SK-N-SH (cell line): ENCODE measurements around the gene MRPL10. TPM values are rescaled to one million over a fixed set of nuclear protein-coding genes. Genes with fewer than 3 reads are reported as not detected.

Experiments used
- CTCF ChIA-PET: fragments of 300-600, 350-600 bp; formaldehyde crosslinking; extraction: SDS; loops from one replicate; lab custom pipeline; 2021; lab: Yijun Ruan, JAX
- POLR2A ChIA-PET: fragments of 350-600 bp; sonication (Branson Sonifier 250); formaldehyde crosslinking; extraction: SDS; loops from one replicate; lab custom pipeline; 2020; ENCODE audit warnings: antibody characterized with exemption, inconsistent platforms; lab: Yijun Ruan, JAX
- DNase-seq: peaks from one replicate; pipeline ENCODE4 v3.0.0; 2012
- H2AFZ ChIP-seq: fragments of 200-600 bp; sonication (generic); 2 replicates; pipeline ENCODE4 v1.8.1; 2016; ENCODE audit warnings: antibody characterized with exemption, mild to moderate bottlenecking, low read depth
- H3F3A ChIP-seq: fragments of 200-600 bp; sonication (generic); replicated peaks from 2 replicates; pipeline ENCODE3; 2016; ENCODE audit warnings: antibody characterized with exemption, mild to moderate bottlenecking; ENCODE audit not compliant: insufficient read depth
- H3K27ac ChIP-seq, 2 experiments: fragments of 200-500 bp in 1 of 2; fragments of 200-600 bp in 1 of 2; sonication (Bioruptor generic) in 1 of 2; sonication (generic), shearing (Covaris generic) in 1 of 2; 2 replicates each; pipeline versions ENCODE4 v1.5.1 to v1.6.1; 2014 to 2016; ENCODE audit warnings: low read depth in 2 of 2, inconsistent platforms in 1 of 2, low read length in 1 of 2, mild to moderate bottlenecking in 1 of 2, mixed read lengths in 1 of 2
- H3K27me3 ChIP-seq: fragments of 200-600 bp; sonication (generic), shearing (Covaris generic); 2 replicates; pipeline ENCODE4 v1.6.1; 2016; ENCODE audit warnings: mixed run types; ENCODE audit not compliant: insufficient read depth
- H3K36me3 ChIP-seq, 2 experiments: fragments of 200-500 bp in 1 of 2; fragments of 200-600 bp in 1 of 2; sonication (Bioruptor generic) in 1 of 2; sonication (generic) in 1 of 2; replicated peaks in 1 of 2; 2 replicates each; pipeline versions ENCODE3 to v1.5.1; 2014 to 2016; ENCODE audit warnings: low read length in 1 of 2, mild to moderate bottlenecking in 1 of 2; ENCODE audit not compliant: insufficient read depth in 2 of 2, control insufficient read depth in 1 of 2
- H3K4me1 ChIP-seq, 2 experiments: fragments of 200-500 bp in 1 of 2; fragments of 200-600 bp in 1 of 2; sonication (Bioruptor generic) in 1 of 2; sonication (generic), shearing (Covaris generic) in 1 of 2; 2 replicates each; pipeline versions ENCODE4 v1.5.1 to v1.6.1; 2014 to 2016; ENCODE audit warnings: low read depth in 1 of 2, low read length in 1 of 2, mixed run types in 1 of 2; ENCODE audit not compliant: insufficient read depth in 2 of 2, control insufficient read depth in 1 of 2
- H3K4me2 ChIP-seq: fragments of 200-600 bp; sonication (generic), shearing (Covaris generic); 2 replicates; pipeline ENCODE4 v1.6.1; 2017; ENCODE audit warnings: mixed run types
- H3K4me3 ChIP-seq, 2 experiments: fragments of 200-500 bp in 1 of 2; fragments of 200-600 bp in 1 of 2; sonication (Bioruptor generic) in 1 of 2; sonication (generic), shearing (Covaris generic) in 1 of 2; 2 replicates each; pipeline versions ENCODE4 v1.5.1 to v1.8.1; 2014 to 2016; ENCODE audit warnings: low read depth in 2 of 2, inconsistent platforms in 1 of 2, low read length in 1 of 2, mild to moderate bottlenecking in 1 of 2, mixed read lengths in 1 of 2, moderate library complexity in 1 of 2
- H3K79me2 ChIP-seq: fragments of 200-600 bp; sonication (generic); 2 replicates; pipeline ENCODE4 v1.8.1; 2017; ENCODE audit warnings: mild to moderate bottlenecking; ENCODE audit not compliant: insufficient read depth
- H3K9ac ChIP-seq: fragments of 200-600 bp; sonication (generic); 2 replicates; pipeline ENCODE4 v1.6.1; 2017; ENCODE audit warnings: mixed run types
- H3K9me2 ChIP-seq: fragments of 200-600 bp; sonication (generic); 2 replicates; pipeline ENCODE4 v1.6.1; 2017; ENCODE audit warnings: mixed run types
- H3K9me3 ChIP-seq: fragments of 200-600 bp; sonication (generic); 2 replicates; pipeline ENCODE4 v1.6.1; 2017; ENCODE audit warnings: mixed run types, mild to moderate bottlenecking, moderate library complexity
- H4K20me1 ChIP-seq: fragments of 200-600 bp; sonication (generic); 2 replicates; pipeline ENCODE4 v1.6.1; 2017; ENCODE audit warnings: mild to moderate bottlenecking, mixed run types; ENCODE audit not compliant: insufficient read depth
- CHD2 ChIP-seq: fragments of 150-350 bp; IDR thresholded peaks from 2 replicates; pipeline ENCODE4 v1.6.1; 2018; ENCODE audit warnings: low read length; ENCODE audit not compliant: partially characterized antibody
- FOXJ3 ChIP-seq: sonication (generic); formaldehyde crosslinking; IDR thresholded peaks from 2 replicates; pipeline ENCODE4 v1.5.1; 2020; ENCODE audit warnings: mild to moderate bottlenecking, missing genetic modification reagents
- FOXM1 ChIP-seq: IDR thresholded peaks from 2 replicates; pipeline ENCODE4 v1.4.0; 2012; ENCODE audit warnings: low read depth, mild to moderate bottlenecking
- GABPA ChIP-seq: IDR thresholded peaks from 2 replicates; pipeline ENCODE4 v1.4.0; 2012; ENCODE audit warnings: low read depth, mild to moderate bottlenecking
- MAX ChIP-seq: IDR thresholded peaks from 2 replicates; pipeline ENCODE4 v1.4.0; 2012; ENCODE audit warnings: low read depth
- MEF2A ChIP-seq: IDR thresholded peaks from 2 replicates; pipeline ENCODE4 v1.4.0; 2012; ENCODE audit warnings: low read depth, borderline replicate concordance
- MXI1 ChIP-seq: IDR thresholded peaks from 2 replicates; pipeline ENCODE4 v1.6.1; 2012; ENCODE audit warnings: mild to moderate bottlenecking, low read depth, low read length, improper control_type of control experiment
- NFIC ChIP-seq: IDR thresholded peaks from 2 replicates; pipeline ENCODE4 v1.4.0; 2012; ENCODE audit warnings: borderline replicate concordance
- RAD21 ChIP-seq: IDR thresholded peaks from 2 replicates; pipeline ENCODE4 v1.6.1; 2012; ENCODE audit warnings: mild to moderate bottlenecking, low read length
- RCOR1 ChIP-seq: fragments of 150-350 bp; IDR thresholded peaks from 2 replicates; pipeline ENCODE4 v1.6.1; 2017; ENCODE audit warnings: antibody characterized with exemption, low read length
- RFX5 ChIP-seq: IDR thresholded peaks from 2 replicates; pipeline ENCODE4 v1.6.1; 2012; ENCODE audit warnings: mild to moderate bottlenecking, improper control_type of control experiment, low read length
- RXRA ChIP-seq: IDR thresholded peaks from 2 replicates; pipeline ENCODE4 v1.4.0; 2012; ENCODE audit warnings: low read depth, mild to moderate bottlenecking, borderline replicate concordance
- SMC3 ChIP-seq: IDR thresholded peaks from 2 replicates; pipeline ENCODE4 v1.6.1; 2012; ENCODE audit warnings: low read depth, low read length, improper control_type of control experiment
- YY1 ChIP-seq: IDR thresholded peaks from 2 replicates; pipeline ENCODE4 v1.4.0; 2012; ENCODE audit warnings: low read depth, mild to moderate bottlenecking
- WGBS: methylation state at CpG from one replicate; pipeline ENCODE4 v1.1.6; 2017; ENCODE audit warnings: low lambda C conversion rate; 5-methylcytosine and 5-hydroxymethylcytosine counted together
- polyA plus RNA-seq, 3 experiments: library from polyadenylated mRNA; depleted of rRNA; stranded (reverse); fragments of >200 nt; gene quantifications; 2 replicates each; pipeline ENCODE4 v1.2.3, GENCODE V29; 2012
- TF ChIP-seq, protein P1 (sequence below): IDR thresholded peaks from 2 replicates; pipeline ENCODE4 v1.6.1; 2012; ENCODE audit warnings: mild to moderate bottlenecking, low read depth, low read length, moderate library complexity
- TF ChIP-seq, protein P2 (sequence below): IDR thresholded peaks from 2 replicates; pipeline ENCODE4 v1.4.0; 2012; ENCODE audit warnings: low read depth, borderline replicate concordance

Gene MRPL10
- polyA plus RNA-seq, 1 of the 3 experiments (the other 2 are of a cell fraction): 136 TPM

DNA sequence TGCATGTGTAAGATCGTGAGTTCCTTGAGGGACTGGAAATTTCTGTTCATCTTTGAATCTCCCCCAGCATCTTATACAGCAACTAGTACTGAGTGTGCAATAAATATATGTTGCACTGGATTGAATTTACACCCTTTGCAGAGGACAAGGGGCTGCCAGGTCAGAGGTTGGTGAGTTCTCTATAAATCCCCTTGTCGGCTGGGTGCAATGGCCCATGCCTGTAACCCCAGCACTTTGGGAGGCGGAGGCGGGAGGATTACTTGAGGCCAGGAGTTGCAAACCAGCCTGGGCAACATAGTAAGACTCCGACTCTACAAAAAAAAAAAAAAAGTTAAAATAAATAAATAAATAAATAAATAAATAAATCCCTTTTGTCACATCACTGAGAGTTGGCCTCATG is 29.0 kb upstream of the MRPL10 start:
- H3K4me3 ChIP-seq: no peak overlapping the region
- ChIA-PET POLR2A (no interaction called here), CTCF (interaction anchor here (0.9 to 33.0 kb wide), 4 partner anchors 9 to 27 kb away, joined by 3 to 1447 read pairs (median 288); partner anchors contain the start of genes LRRC46, MRPL10, SCRN2 and SP2)
- H3K9ac ChIP-seq: no peak overlapping the region
- no peaks in the 10 kb centered on the region for H3K79me2 ChIP-seq
- peaks cover 32% of the 10 kb centered on the region for H3K27me3 ChIP-seq
- H3K4me2 ChIP-seq: no peak overlapping the region
- DNase-seq: no peak
- H3K27ac ChIP-seq: no peak overlapping the region
- H3K4me1 ChIP-seq: peaks cover 0 to 5% of the 10 kb centered on the region in 2 experiments; a peak in 1 of 4 replicates
- no peaks in the 10 kb centered on the region for H3K36me3 ChIP-seq
- peaks cover 4% of the 10 kb centered on the region for H3F3A ChIP-seq
- no peak overlapping the region for H2AFZ ChIP-seq
- 73% methylated on average over 5 of the region's 5 CpGs for WGBS
- H3K9me2 ChIP-seq: no peaks in the 10 kb centered on the region
- H4K20me1 ChIP-seq: no peaks in the 10 kb centered on the region
- H3K9me3 ChIP-seq: no peaks in the 10 kb centered on the region
- TF ChIP-seq MXI1 (no peak), CHD2 (no peak), RAD21 (no peak), YY1 (no peak), GABPA (no peak), RFX5 (no peak), MEF2A (no peak)
- TF ChIP-seq, protein P1, sequence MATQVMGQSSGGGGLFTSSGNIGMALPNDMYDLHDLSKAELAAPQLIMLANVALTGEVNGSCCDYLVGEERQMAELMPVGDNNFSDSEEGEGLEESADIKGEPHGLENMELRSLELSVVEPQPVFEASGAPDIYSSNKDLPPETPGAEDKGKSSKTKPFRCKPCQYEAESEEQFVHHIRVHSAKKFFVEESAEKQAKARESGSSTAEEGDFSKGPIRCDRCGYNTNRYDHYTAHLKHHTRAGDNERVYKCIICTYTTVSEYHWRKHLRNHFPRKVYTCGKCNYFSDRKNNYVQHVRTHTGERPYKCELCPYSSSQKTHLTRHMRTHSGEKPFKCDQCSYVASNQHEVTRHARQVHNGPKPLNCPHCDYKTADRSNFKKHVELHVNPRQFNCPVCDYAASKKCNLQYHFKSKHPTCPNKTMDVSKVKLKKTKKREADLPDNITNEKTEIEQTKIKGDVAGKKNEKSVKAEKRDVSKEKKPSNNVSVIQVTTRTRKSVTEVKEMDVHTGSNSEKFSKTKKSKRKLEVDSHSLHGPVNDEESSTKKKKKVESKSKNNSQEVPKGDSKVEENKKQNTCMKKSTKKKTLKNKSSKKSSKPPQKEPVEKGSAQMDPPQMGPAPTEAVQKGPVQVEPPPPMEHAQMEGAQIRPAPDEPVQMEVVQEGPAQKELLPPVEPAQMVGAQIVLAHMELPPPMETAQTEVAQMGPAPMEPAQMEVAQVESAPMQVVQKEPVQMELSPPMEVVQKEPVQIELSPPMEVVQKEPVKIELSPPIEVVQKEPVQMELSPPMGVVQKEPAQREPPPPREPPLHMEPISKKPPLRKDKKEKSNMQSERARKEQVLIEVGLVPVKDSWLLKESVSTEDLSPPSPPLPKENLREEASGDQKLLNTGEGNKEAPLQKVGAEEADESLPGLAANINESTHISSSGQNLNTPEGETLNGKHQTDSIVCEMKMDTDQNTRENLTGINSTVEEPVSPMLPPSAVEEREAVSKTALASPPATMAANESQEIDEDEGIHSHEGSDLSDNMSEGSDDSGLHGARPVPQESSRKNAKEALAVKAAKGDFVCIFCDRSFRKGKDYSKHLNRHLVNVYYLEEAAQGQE: no peak
- TF ChIP-seq, protein P2, sequence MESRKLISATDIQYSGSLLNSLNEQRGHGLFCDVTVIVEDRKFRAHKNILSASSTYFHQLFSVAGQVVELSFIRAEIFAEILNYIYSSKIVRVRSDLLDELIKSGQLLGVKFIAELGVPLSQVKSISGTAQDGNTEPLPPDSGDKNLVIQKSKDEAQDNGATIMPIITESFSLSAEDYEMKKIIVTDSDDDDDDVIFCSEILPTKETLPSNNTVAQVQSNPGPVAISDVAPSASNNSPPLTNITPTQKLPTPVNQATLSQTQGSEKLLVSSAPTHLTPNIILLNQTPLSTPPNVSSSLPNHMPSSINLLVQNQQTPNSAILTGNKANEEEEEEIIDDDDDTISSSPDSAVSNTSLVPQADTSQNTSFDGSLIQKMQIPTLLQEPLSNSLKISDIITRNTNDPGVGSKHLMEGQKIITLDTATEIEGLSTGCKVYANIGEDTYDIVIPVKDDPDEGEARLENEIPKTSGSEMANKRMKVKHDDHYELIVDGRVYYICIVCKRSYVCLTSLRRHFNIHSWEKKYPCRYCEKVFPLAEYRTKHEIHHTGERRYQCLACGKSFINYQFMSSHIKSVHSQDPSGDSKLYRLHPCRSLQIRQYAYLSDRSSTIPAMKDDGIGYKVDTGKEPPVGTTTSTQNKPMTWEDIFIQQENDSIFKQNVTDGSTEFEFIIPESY: no peak

- CTCF ChIA-PET: interaction anchor here (0.9 to 33.0 kb wide), 5 partner anchors 20 to 167 kb away, joined by 3 to 1447 read pairs (median 3); partner anchors contain the start of genes LRRC46, MRPL10, SCRN2 and SP2
- H3K79me2 ChIP-seq: no peaks in the 10 kb centered on the region
Measured at GRCh38 chr17:47857551-47858455, 26.5 kb upstream of the MRPL10 start.

More at GRCh38 chr17:47857551-47858455, 26.5 kb upstream of the MRPL10 start:
- POLR2A ChIA-PET: interaction anchor here (1.1 kb wide), 1 partner anchor 11 kb away, joined by 4 read pairs; no protein-coding TSS in a partner anchor
- Histone ChIP-seq H3K36me3 (no peaks in the 10 kb centered on the region), H3F3A (peaks cover 4% of the 10 kb centered on the region), H3K27me3 (peaks cover 57% of the 10 kb centered on the region), H3K9me2 (no peaks in the 10 kb centered on the region), H3K4me1 (peaks cover 0 to 4% of the 10 kb centered on the region in 2 experiments; a peak in 1 of 4 replicates), H2AFZ (no peak overlapping the region), H3K4me3 (no peak overlapping the region), H4K20me1 (0 out of 2 replicates have a peak, but pooled peaks cover 3% of the 10 kb centered on the region), H3K9me3 (no peaks in the 10 kb centered on the region), H3K27ac (no peak overlapping the region), H3K9ac (no peak overlapping the region)
- 73% methylated on average over 16 of the region's 16 CpGs for WGBS
- no peak for DNase-seq
- TF ChIP-seq RXRA: no peak
- no peak for TF ChIP-seq RAD21
- TF ChIP-seq MAX: no peak
- TF ChIP-seq FOXJ3 (CRISPR knock-in tag): no peak
- TF ChIP-seq SMC3: no peak
- no peak for TF ChIP-seq RCOR1
- TF ChIP-seq RFX5: no peak
- no peak for TF ChIP-seq FOXM1
- no peak for TF ChIP-seq YY1
- TF ChIP-seq NFIC: no peak
- TF ChIP-seq, all 33 proteins: peak for 0
- H3K4me2 ChIP-seq: no peak overlapping the region
